ENCODE results near the gene CYB5RL.

- no peak for TF ChIP-seq POLR2A (IDR thresholded peaks at IDR 0.05)
- no peak for TF ChIP-seq CTCF (IDR thresholded peaks at IDR 0.05)
- TF ChIP-seq EP300 (IDR thresholded peaks at IDR 0.05; ENCODE audit: low read depth), result no peak
- no peak for TF ChIP-seq POLR2AphosphoS5 (IDR thresholded peaks at IDR 0.05)
These were observed 41.8 kb downstream of the CYB5RL start for GRCh38 chr1:54158071-54158470.

Data from transverse colon (tissue), 4 donors.